NCI-H2171 treated with DMSO at 0.1 percent for 48 hours (cell line): ENCODE results near the gene KCNJ3.

Experiments used
- DNase-seq: peaks from one replicate; lab custom pipeline; 2025; lab: John Stamatoyannopoulos, UW

KCNJ3 gene

DNA sequence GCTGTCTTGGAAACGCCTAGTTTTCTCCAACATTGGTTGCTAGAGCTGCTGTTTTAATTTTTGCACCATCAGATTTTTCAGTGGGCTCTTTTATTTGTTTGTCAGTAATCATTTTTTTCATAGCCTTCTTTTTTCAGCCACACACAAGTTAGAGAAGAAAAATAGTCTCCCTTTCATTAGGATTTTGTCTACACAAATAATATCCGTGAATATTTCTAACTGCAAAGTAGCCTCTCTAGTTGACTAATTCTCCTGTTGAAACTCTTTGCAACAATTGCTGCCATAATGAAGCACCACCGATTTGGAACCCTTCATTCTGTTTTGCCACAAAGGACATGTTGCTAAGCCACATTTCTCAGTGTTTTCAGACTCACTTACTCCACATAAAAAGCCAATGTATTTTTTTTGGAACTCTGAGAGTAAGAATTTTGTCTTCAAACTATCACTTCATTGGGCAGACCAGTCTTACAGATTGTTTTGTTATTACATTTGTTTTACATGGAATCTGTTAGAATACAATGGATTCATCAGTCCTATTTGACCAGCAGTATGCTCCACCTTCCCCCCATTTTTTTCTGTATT, 9.6 kb downstream of the KCNJ3 start:
- peak; percentile 38 for DNase-seq

DNA sequence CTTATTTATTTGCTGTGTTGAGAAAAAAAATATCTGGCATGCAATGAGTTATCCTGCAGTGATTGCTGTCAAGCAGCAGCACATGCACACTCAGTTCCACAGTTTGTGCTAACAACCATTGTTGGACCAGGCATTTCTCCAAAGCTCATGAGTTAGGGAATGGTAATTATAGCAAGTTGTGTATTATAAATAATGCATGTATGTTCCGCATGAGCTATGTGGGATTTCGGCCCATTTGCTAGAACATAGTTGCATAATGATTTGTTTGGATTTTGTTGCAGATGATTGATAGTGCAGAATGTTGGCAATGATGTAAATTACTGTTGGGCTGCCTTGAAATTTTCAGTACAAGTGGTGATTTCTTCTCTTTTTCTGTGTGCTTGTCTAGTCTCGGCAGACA, 10.7 kb downstream of the KCNJ3 start:
- DNase-seq = peak; percentile 53

DNA sequence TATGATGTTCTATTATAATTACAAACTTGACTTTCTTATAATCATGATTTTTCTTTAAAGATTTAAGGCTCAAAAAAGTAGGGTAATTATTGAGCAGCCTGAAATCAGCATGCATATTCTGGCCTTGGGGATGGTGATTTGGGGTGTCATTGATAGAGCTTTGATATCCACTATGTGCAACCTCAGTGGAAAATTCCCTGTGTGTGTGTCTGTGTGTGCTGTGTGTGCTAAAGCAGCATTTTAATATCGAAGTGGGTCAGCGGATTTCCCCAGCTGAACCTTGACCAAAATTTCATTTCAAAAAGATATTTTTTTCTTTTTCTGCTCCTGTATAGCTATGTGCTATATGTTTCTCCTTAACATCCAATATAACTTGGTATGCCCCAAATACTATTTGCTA, 11.6 kb downstream of the KCNJ3 start:
- DNase-seq = no peak

DNA sequence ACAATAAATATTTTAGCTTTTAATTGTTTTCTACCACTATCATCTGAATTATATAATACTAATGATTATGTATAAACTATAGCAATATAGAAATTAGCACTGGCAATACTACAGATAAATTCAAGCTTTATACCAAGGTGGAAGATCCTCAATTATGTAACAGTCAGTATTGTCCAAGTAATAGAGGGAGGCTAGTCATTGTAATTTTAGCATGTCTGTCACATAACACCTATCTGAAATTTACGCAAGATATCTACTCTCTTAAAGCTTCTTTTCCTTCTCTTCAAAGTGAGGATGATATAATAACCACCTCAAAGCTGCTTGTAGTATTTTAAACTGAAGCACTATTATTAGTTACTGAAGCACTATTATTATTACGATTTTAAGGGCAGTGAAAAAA, 12.2 kb downstream of the KCNJ3 start:
- DNase-seq = peak; percentile 42

DNA sequence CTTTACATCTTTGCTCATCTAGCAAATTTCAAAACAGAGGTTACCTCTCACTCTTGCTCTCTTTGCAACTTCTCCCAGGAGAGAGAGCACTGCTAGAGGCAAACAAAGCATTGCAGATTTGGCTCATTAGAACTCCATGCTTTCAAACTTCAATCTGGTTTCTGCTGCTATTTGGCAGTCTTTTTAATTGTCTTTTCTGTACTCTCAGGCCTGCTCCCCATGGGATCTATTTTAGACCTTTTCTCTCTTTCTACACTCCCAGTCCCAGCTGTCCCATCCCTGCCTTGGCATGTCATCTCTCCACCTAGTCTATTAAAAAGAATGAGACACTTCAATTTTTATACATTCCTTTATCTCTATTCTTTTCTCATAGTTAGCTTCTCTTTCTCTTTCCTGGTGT, 15.2 kb downstream of the KCNJ3 start:
- DNase-seq = peak; percentile 93

DNA sequence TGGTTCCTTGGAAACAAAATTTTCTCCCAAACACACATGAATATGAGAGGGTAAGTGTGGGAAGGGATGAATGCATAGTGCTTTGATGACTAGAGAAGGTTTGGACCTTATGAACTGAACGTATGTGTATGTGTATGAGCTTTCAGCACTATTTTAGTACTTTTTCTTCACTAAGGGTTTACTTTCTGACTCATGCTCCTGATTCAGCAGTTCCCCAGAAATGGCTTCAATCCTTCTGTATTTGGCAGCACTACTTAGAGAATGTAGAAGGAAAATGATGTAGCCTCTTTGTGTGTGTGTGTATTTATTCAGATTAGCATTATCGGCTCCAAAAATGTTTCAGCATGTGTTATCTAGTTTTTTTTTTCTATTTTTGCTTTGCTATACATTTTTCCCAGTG, 22.2 kb downstream of the KCNJ3 start:
- DNase-seq = no peak

DNA sequence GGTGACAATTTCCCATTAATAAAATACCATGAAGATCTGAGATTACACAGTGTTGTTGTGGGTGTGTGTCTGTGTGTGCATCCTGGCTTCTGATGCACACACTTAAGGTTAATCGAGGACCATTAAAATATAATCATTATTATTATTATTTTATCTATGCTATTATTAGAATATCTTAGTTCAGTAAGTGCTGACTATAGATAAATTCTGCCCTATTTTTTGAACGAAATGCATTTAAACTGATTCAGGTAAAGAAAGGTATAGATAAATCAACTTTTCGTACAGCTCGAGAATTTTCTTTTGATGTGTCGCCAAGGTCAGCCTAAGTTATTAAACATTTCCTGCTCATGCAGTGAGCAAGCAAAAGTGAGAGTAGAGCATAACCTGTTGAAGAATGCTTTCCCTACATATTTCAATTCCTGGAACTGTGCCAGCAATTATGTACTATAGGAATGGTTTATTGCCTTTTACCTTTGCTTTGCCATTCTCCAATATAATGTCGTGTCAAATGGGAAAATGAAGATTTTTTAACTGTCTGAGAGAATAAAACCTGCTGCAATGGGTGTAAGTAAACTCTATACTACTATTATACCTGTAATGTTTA, 25.8 kb downstream of the KCNJ3 start:
- peak; percentile 45 for DNase-seq

DNA sequence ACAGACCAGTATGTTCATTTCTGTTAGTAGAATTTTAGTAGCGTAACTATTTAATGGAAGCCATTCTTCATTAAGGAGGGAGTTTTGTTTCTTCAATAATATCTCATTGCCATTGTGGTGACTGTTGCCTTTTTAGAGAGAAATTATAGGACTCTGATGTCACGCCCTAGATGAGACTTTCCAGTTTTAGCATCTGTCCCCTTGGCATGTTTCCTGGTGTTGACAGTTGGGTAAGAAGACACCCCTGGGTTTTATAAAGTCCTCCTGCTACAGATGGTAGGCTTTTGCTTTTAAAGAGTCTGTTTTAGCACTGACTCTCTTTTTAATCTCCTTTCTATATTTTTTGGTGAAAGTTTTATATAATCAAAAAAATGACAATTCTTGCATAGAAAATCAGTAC, 41.9 kb downstream of the KCNJ3 start:
- peak; percentile 99 for DNase-seq

DNA sequence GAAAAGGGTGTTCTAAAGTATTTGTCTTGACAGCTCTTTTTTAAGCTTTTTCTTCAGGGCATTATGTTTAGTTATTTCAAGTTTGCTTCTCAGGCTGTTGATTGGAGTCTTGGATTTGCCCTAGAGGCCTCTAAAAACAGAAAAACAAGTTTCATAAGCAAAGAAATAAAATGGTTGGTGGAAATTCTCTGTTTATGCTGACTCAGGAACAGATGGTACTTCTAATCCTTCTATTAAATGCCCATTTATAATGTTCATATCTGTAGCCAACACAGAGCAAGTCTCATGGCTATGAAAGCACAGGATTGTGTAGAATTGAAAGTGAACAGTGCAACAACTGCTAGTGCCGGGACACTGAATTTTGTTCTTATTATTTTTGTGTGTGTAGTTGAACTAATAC, 60.4 kb downstream of the KCNJ3 start:
- DNase-seq = peak; percentile 46

DNA sequence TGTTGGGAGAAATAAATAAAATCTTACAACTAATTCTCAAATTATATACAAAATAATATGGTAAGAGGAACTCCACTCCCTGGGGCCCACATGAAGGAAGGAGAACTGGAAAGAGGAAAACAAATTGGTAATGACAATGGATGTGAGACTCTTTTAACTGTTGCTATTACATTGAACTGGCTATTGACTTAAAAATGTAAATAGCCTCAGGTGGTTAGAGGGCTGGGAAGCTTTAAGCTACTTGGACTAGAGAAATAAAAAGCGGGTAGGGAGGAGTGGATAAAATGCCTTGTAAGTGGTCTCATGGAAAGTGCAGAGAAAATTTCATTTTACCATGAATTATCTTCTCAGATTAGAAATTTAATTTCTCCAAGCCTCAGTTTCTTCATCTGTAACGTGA, 64.1 kb downstream of the KCNJ3 start:
- no peak for DNase-seq

DNA sequence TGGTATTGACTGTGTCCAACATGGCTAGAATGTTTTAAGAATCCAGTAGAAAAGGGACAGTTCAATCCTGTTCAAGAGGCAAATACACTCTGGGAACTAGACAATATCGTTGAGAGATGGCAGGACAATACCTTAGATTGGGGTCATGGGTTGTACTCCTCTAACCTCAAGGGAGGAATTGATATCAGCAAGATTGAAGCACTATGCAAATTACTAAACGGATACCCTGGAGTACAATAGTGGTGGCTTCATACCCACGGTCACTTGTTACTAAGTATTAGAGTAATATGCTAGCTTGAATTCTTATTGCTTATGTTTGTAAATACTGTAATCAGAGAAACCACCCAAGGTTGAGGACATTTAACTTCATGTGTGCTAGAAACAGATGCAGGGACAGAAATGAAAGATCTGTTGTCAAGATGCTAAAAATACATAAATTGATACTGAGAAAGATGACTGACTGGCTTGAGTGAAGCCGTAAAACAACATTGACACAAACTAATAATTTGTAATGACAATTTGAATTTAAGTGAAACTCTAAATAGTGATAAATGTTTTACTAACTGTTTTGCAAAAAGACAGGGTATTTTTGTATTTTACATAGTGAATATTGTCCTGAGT, 73.3 kb downstream of the KCNJ3 start:
- no peak for DNase-seq

DNA sequence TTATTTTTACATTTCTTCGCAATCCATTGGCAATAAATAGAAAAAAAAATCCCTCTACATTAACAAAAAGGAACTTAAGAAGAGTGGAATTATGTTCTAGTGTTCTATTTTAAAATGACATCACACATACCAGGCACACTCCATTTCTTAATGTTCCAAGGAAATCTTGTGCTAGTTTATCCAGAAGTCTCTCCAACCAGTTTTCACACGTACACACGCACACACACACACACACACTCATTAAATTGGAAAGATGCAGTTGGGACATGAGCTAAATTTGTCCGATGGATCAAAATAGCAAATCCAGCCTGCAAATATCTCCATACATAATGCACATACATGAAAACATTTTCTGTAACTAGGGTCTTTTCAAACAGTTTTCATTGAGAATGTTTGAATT, 78.3 kb downstream of the KCNJ3 start:
- DNase-seq = no peak

DNA sequence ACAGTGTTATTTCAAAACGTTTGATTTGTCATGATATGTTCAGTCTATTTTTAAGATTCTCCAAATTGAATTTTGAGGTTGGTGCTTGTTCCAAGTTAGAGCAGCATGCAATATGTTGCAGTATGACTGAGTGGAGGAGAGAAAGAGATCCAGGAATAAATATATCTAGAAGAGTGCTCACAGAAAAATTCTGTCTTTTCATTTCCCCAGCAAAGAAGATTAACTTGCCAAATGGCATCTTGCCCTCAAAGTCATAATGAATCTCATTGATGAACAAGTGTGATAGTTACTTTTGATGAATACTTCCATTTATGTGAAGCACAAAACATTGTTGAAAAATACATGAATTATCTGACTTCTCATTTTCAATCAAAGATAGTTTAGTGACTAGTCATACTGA, 95.9 kb downstream of the KCNJ3 start:
- DNase-seq = no peak

DNA sequence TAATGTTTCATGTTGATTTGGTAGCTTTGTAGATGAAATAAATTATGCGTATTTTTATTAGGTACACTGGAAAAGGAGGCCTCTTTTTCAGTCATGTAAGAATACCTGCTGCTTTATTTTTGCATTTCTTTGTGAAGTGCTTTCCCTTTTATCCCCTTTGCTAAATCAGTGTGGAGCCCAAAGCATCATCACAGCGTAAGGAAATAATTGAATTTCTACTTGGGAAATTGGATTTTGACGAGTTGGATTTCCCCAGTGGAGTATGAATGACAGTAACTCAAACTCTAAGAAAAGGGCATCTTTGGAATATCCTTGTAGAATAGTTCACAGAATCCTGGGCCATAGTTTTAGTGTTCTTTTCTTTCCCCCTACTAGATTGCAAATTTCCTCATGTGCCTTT, 97.2 kb downstream of the KCNJ3 start:
- DNase-seq = no peak

DNA sequence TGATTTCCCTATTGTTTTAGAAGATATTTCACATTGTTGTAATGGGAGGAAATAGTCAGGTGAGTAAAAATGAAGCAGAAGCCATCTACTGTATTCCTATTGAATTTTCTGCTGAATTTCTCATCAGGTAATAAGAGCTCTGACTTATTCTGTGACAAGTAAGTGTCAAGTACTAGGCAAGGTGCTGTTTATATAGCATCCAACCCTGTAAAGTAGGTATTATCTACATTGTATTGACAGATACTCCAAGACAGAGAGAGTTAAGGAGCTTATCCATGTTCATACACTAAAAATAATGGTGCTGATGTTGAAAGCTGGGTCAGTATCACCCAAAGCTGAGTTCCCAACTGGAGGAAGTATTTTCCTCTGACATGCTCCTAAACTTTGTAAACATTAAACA, 106.0 kb downstream of the KCNJ3 start:
- DNase-seq = no peak

DNA sequence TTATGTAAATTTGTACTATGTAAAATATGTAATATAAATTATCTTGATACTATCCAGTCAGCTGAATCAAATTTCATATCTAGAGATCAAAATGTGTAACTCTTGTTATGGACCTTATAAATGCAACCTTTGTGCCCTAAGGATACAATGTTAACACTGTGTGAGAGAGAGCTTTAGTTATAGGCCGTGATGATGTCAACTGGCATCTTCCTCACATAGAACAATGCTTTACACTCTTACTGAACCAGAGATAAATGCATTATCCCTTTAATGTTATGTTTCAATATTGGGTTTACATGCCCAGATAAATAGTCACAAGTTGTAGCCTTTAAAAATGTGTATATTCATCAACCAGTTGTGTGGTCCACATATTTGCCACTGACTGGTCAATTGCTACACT, 115.1 kb downstream of the KCNJ3 start:
- no peak for DNase-seq

DNA sequence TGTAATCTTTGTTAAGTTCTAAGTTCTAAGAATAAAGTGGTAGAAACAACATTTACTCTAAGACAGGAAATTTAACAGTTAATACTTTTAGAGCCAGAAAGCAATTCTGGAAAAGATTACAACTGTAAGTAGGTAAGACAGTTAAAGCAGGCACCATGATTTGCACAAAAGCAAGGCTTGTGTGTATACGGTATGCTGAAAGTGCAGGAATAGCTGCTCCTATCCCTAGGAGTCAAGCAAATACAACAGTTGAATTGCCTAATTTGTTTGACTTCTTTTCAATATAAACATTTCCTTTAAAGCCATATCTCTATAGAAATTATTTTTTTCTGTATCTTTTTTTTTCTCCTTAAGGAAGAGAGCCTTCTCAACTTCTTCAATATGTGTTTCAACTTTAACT, 116.4 kb downstream of the KCNJ3 start:
- DNase-seq = no peak

DNA sequence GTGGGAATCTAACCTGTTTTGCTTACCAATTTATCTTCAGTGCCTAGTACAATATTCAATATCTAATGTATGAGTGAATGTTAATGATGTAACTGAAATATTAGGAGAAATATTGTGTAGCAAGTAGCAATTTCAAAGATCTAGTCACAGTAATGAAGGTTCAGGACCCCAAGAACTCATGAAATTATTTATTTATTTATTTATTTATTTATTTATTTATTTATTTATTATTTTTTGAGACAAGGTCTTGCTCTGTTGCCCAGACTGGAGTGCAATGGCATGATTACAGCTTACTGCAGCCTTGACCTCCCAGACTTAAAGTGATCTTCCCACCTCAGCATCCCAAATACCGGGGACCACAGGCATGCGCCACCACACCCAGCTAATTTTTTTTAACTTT, 126.9 kb downstream of the KCNJ3 start:
- DNase-seq = no peak

DNA sequence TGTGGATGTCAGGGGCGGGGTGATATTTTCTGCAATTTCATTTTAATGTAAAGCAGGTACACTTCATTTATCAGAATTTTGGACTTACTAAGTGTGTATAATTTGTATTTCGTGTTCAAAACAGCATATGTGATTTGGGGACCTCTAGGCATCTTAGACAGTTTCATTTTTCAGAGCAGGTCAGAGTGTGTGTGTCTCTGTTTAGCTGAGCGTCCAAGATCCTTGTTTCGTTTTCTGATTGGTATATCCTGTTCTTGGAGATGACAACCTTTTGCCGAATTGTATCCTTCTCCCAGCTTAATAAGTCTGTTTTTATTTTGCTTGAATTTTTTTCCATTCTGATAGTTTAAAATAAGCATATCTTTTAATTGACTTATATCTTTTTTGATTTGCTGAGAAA, 128.3 kb downstream of the KCNJ3 start:
- no peak for DNase-seq

DNA sequence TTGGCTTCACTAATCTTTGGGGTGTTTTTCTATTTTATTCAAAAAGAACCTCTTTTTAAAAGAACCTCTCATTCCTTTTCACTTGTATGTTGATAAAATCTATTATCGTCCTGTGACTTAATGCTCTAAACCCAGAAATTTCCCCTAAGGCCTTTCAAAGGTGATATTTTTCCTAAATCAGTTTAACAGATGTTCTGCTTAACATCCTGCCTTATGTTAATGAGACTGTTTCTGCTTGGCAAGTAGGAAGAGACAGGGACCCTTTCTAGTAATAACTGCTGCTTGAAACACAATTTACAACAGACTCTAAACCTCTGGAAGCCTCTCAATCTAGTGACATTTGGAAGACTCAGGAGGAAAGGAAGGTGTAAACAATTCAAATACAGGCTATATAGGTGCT, 128.8 kb downstream of the KCNJ3 start:
- peak; percentile 69 for DNase-seq

DNA sequence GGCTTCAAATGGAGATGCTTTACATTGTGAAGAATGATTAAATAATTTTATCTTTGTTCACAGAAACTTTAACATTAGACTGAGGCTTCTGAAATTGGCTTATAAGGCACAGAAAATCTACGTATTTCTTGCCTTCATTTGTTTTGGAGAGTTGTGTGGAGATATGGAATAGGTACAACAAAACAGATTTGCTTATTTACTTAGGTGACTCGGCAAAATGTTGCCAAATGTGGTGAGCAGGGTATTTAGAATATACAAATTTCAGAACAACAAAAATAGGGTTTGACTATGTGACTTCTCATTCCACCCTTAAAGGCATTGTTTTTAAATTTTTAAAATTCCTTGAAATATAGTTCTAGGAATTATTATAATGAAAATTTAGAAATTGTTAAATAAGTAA, 134.2 kb downstream of the KCNJ3 start:
- DNase-seq = no peak

DNA sequence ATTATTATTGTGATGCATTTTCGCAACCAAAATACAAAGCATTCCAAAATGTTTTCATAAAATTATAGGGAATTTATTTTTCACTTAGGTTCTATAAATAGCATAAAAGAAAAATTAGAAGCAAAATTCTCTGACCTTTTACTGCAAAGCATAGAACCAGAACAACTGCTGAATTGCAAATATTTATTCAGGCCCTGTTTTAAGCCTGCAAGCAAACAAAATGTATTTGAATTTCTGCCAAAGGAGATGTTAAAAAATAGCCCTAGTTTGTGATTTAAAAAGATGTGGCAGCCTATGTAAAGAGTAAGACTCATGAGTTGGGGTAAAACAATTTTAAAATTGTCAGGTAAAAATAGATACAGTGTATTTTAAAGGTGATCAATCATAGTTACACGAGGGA, 138.1 kb downstream of the KCNJ3 start:
- DNase-seq = no peak

DNA sequence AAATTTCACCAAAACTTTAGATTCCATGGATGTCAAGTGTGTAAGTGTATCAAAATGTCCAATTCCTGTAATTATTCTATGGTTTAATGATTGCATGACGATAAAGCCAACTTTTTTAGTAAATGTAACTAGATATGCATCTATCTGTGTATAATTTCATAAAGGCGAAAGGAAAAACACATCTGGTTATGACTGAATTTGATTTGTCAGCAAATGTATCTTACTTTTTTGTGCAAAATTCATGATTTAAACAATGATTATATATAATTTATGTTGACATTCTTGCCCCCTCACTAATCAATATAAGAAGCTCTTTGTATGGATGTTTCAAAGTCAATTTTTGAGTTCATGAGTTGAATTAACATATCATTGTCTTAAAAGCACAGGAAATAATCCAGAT, 138.5 kb downstream of the KCNJ3 start:
- DNase-seq = no peak

DNA sequence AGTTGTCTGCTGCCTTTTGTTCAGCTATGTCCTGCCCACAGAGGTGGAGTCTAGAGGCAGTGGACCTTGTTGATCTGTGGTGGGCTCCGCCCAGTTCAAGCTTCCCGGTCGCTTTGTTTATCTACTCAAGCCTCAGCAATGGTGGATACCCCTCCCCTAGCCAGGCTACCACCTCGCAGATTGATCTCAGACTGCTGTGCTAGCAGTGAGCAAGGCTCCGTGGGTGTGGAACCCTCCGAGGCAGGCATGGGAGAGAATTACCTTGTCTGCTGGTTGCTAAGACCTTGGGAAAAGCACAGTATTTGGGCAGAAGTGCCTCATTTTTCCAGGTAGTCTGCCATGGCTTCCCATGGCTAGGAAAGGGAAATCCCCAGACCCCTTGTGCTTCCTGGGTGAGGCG, 146.0 kb downstream of the KCNJ3 start:
- no peak for DNase-seq
